K562 (cell line): ENCODE measurements around the gene LENG9. TPM values are rescaled to one million over a fixed set of nuclear protein-coding genes. Genes with fewer than 3 reads are reported as not detected.

ENCODE experiments used
- ATAC-seq: fragments of 200-7000 bp; cut with Tn5 transposase; 3 replicates; pipeline ENCODE4 v1.9.1; 2020; ENCODE audit warnings: moderate library complexity
- BruUV-seq: library from RNA; stranded (reverse); fragments of 400-500 nt; replicated peaks from 2 replicates; lab custom pipeline; 2021; lab: Mats Ljungman, UMichigan
- CTCF ChIA-PET: fragments of 300-600 bp; formaldehyde crosslinking; extraction: SDS; loops from one replicate; lab custom pipeline; 2021; ENCODE audit warnings: low intra/inter-chr PET ratio; lab: Yijun Ruan, JAX
- POLR2A ChIA-PET: fragments of 300-600, 350-650 bp; sonication (Branson Sonifier 250); formaldehyde crosslinking; extraction: SDS; loops from one replicate; lab custom pipeline; 2021; ENCODE audit warnings: antibody characterized with exemption, inconsistent platforms; lab: Yijun Ruan, JAX
- DNase-seq, 4 experiments: peaks; one replicate each; pipeline versions ENCODE4 v3.0.0 to v3.0.0-alpha.2; 2011 to 2018; ENCODE audit warnings: low spot score in 3 of 4, mixed read lengths in 3 of 4; ENCODE audit errors: extremely low read depth in 1 of 4
- FAIRE-seq: peaks from 2 replicates; lab custom pipeline; 2011; peaks lifted over from hg19 to GRCh38; lab: Jason Lieb, UNC
- H2AFZ ChIP-seq: 2 replicates; pipeline ENCODE4 v1.6.0; 2011; ENCODE audit warnings: low read depth, low read length, control low read depth, inconsistent platforms
- H3K27ac ChIP-seq: fragments of 200-600 bp; 3 replicates; pipeline ENCODE4 v1.8.0; 2011; ENCODE audit warnings: low read depth, mild to moderate bottlenecking, control low read depth, inconsistent platforms, low read length, moderate library complexity, mixed read lengths; ENCODE audit errors: extremely low read depth
- H3K27me3 ChIP-seq, 2 experiments: fragments of 300-600 bp in 1 of 2; 2 replicates in 1 of 2; 3 replicates in 1 of 2; pipeline versions ENCODE4 v1.6.0 to v1.8.0; 2011; ENCODE audit warnings: inconsistent platforms in 2 of 2, low read length in 2 of 2, mild to moderate bottlenecking in 1 of 2, mixed read lengths in 1 of 2, moderate library complexity in 1 of 2; ENCODE audit not compliant: control insufficient read depth in 2 of 2, insufficient read depth in 2 of 2
- H3K36me3 ChIP-seq: fragments of 300-600 bp; 3 replicates; pipeline ENCODE4 v1.8.0; 2011; ENCODE audit warnings: mild to moderate bottlenecking, low read length, inconsistent platforms; ENCODE audit not compliant: control insufficient read depth, insufficient read depth
- H3K4me1 ChIP-seq, 2 experiments: fragments of 200-600 bp in 1 of 2; replicated peaks in 1 of 2; 2 replicates in 1 of 2; 3 replicates in 1 of 2; pipeline versions ENCODE4 v1.5.1 to v1.8.0; 2011; ENCODE audit warnings: inconsistent platforms in 2 of 2, low read length in 2 of 2, mild to moderate bottlenecking in 1 of 2, mixed read lengths in 1 of 2, moderate library complexity in 1 of 2; ENCODE audit not compliant: control insufficient read depth in 2 of 2, insufficient read depth in 2 of 2
- H3K4me2 ChIP-seq: 2 replicates; pipeline ENCODE4 v1.6.1; 2011; ENCODE audit warnings: low read length, control low read depth, inconsistent platforms, mixed read lengths; ENCODE audit not compliant: insufficient read depth
- H3K4me3 ChIP-seq: fragments of 200-600 bp; sonication (generic), shearing (Covaris generic); 2 replicates; pipeline ENCODE4 v1.5.1; 2016; ENCODE audit warnings: control low read depth, inconsistent platforms
- H3K79me2 ChIP-seq: fragments of 200-600 bp; 3 replicates; pipeline ENCODE4 v1.8.0; 2011; ENCODE audit warnings: low read length, inconsistent platforms; ENCODE audit not compliant: control insufficient read depth, insufficient read depth
- H3K9ac ChIP-seq, 2 experiments: 2 replicates each; pipeline versions ENCODE4 v1.6.0 to v1.6.1; 2011; ENCODE audit warnings: low read depth in 2 of 2, low read length in 2 of 2, control low read depth in 1 of 2, inconsistent platforms in 1 of 2, mild to moderate bottlenecking in 1 of 2, mixed read lengths in 1 of 2; ENCODE audit not compliant: insufficient read depth in 1 of 2
- H3K9me1 ChIP-seq: one replicate; pipeline ENCODE4 v1.6.0; 2011; ENCODE audit warnings: inconsistent platforms, mild to moderate bottlenecking, low read length, moderate library complexity; ENCODE audit not compliant: control insufficient read depth, insufficient read depth
- H3K9me3 ChIP-seq: replicated peaks from 2 replicates; pipeline ENCODE4 v1.5.1; 2011; ENCODE audit warnings: low read depth, low read length, inconsistent platforms; ENCODE audit not compliant: control insufficient read depth, insufficient read depth
- H4K20me1 ChIP-seq: replicated peaks from 2 replicates; pipeline ENCODE4 v1.6.1; 2011; ENCODE audit warnings: low read length, inconsistent platforms, mixed read lengths; ENCODE audit not compliant: control insufficient read depth, insufficient read depth
- DPF2 ChIP-seq: fragments of 450-650 bp; IDR thresholded peaks from 2 replicates; pipeline ENCODE4 v1.6.1; 2016
- ETS2 ChIP-seq: IDR thresholded peaks from 2 replicates; pipeline ENCODE4 v1.6.1; 2016; ENCODE audit warnings: borderline replicate concordance, missing genetic modification characterization, mild to moderate bottlenecking, moderate library complexity, missing compliant biosample characterization; ENCODE audit not compliant: poor library complexity, severe bottlenecking
- ETV5 ChIP-seq: sonication (generic); formaldehyde crosslinking; IDR thresholded peaks from 2 replicates; pipeline ENCODE4 v1.4.0; 2020; ENCODE audit warnings: low read depth, mild to moderate bottlenecking, missing genetic modification reagents
- FOXK2 ChIP-seq, 2 experiments: fragments of 450-650 bp; IDR thresholded peaks in 1 of 2; conservative IDR thresholded peaks in 1 of 2; 2 replicates each; pipeline ENCODE4 v1.6.1; 2016; ENCODE audit warnings: low read depth in 2 of 2, mild to moderate bottlenecking in 1 of 2
- FOXO4 ChIP-seq: fragments of 450-650 bp; formaldehyde crosslinking; IDR thresholded peaks from 2 replicates; pipeline ENCODE4 v1.4.0; 2020; ENCODE audit warnings: mild to moderate bottlenecking, moderate library complexity
- HDAC2 ChIP-seq: fragments of 450-650 bp; IDR thresholded peaks from 2 replicates; pipeline ENCODE4 v1.6.1; 2016; ENCODE audit warnings: mild to moderate bottlenecking
- MTF1 ChIP-seq: fragments of 250-450 bp; sonication (Bioruptor Pico); IDR thresholded peaks from 2 replicates; pipeline ENCODE4 v1.9.0; 2021; ENCODE audit warnings: moderate library complexity, mild to moderate bottlenecking, inconsistent platforms, borderline replicate concordance
- NR4A1 ChIP-seq, 2 experiments: fragments of 250-450 bp in 1 of 2; fragments of 450-650 bp in 1 of 2; sonication (Bioruptor Pico) in 1 of 2; IDR thresholded peaks; 2 replicates each; pipeline versions ENCODE4 v1.4.0 to v1.6.1; 2016 to 2020; ENCODE audit warnings: mild to moderate bottlenecking in 2 of 2, missing compliant biosample characterization in 1 of 2, missing genetic modification characterization in 1 of 2, moderate library complexity in 1 of 2
- NRF1 ChIP-seq, 2 experiments: fragments of 450-650 bp; IDR thresholded peaks in 1 of 2; conservative IDR thresholded peaks in 1 of 2; 2 replicates each; pipeline ENCODE4 v1.6.1; 2014; ENCODE audit warnings: mild to moderate bottlenecking in 2 of 2
- RBFOX2 ChIP-seq: fragments of 200-400 bp; formaldehyde crosslinking; IDR thresholded peaks from 2 replicates; pipeline ENCODE4 v1.6.1; 2017; ENCODE audit warnings: low read depth, mild to moderate bottlenecking, low read length, moderate library complexity
- TEAD4 ChIP-seq, 2 experiments: sonication (generic) in 1 of 2; formaldehyde crosslinking in 1 of 2; IDR thresholded peaks; 2 replicates each; pipeline versions ENCODE4 v1.6.1 to v1.8.0; 2012 to 2022; ENCODE audit warnings: borderline replicate concordance in 1 of 2, inconsistent platforms in 1 of 2, low read length in 1 of 2, mild to moderate bottlenecking in 1 of 2, missing genetic modification reagents in 1 of 2
- U2AF1 ChIP-seq: fragments of 200-400 bp; formaldehyde crosslinking; optimal IDR thresholded peaks from 2 replicates; pipeline ENCODE3; 2017; ENCODE audit warnings: mild to moderate bottlenecking, low read depth, low read length, moderate library complexity
- ZNF24 ChIP-seq: fragments of 450-650 bp; IDR thresholded peaks from 2 replicates; pipeline ENCODE4 v1.6.1; 2016
- ZNF445 ChIP-seq: fragments of 250-450 bp; sonication (Bioruptor Pico); IDR thresholded peaks from 2 replicates; pipeline ENCODE4 v1.4.0; 2020; ENCODE audit warnings: low read depth, mild to moderate bottlenecking, moderate library complexity
- WGBS: fragments of 100-300 bp; shearing (Covaris generic); methylation state at CpG from one replicate; pipeline ENCODE4 v1.1.6; 2016; ENCODE audit warnings: low coverage, mixed read lengths; ENCODE audit not compliant: insufficient coverage; ENCODE audit errors: missing lambda C conversion rate; 5-methylcytosine and 5-hydroxymethylcytosine counted together
- in situ Hi-C: fragments of 300-500 bp; cut with MboI; formaldehyde crosslinking; loops from 4 replicates; pipeline ENCODE4 v1.15.0; 2018; ENCODE audit warnings: inconsistent platforms, mixed read lengths
- intact Hi-C: fragments of 100-400 bp; cut with micrococcal nuclease; formaldehyde crosslinking; loops from 2 replicates; pipeline ENCODE4 v1.14.2; 2022
- polyA plus RNA-seq, 8 experiments: library from polyadenylated mRNA; depleted of rRNA in 4 of 8; stranded (reverse) in 5 of 8; unstranded in 3 of 8; fragments of >200 nt; fragmentation: Nextera tagmentation in 2 of 8; fragmentation: Illumina TruSeq in 1 of 8; extraction: Ambion mirVana in 2 of 8; extraction: Trizol in 1 of 8; gene quantifications; 2 replicates each; pipeline versions ENCODE4 v1.2.1 to v1.2.3, GENCODE V29; 2011 to 2014; ENCODE audit warnings: inconsistent platforms in 1 of 8, missing spikeins in 1 of 8
- total RNA-seq, 7 experiments: library from RNA; depleted of rRNA in 6 of 7; stranded (reverse); fragments of >200 nt in 6 of 7; fragmentation: Illumina TruSeq in 2 of 7; extraction: Trizol in 2 of 7; gene quantifications; 2 replicates each; pipeline versions ENCODE4 v1.2.1 to v1.2.3, GENCODE V29; 2011 to 2021; ENCODE audit warnings: low replicate concordance in 1 of 7

Gene LENG9
- total and polyA plus RNA-seq, 9 of the 15 experiments (the other 6 are each of a cell fraction or from before 2014, with no cell fraction given), result 0.06 to 0.64 (median 0.33) TPM; not detected in 1

- Histone ChIP-seq H3K4me3 (no peak overlapping the region), H3K36me3 (no peaks in the 10 kb centered on the region), H3K4me2 (no peak overlapping the region), H3K27ac (no peak overlapping the region), H4K20me1 (peaks cover 9% of the 10 kb centered on the region; the same call in 1 of the 2 replicates), H3K9me1 (no peaks in the 10 kb centered on the region), H3K27me3 (peaks cover 37 to 83% of the 10 kb centered on the region in 2 experiments), H2AFZ (no peak overlapping the region), H3K9ac (0 out of 4 replicates have a peak overlapping the region, but pooled peaks of 1 of the 2 experiments have one; percentile 26), H3K4me1 (peaks cover 0 to 24% of the 10 kb centered on the region in 2 experiments; a peak in 2 of 5 replicates), H3K9me3 (no peaks in the 10 kb centered on the region), H3K79me2 (no peaks in the 10 kb centered on the region)
- ChIA-PET CTCF (no interaction called here), POLR2A (interaction anchor here (1.2 kb wide), 1 partner anchor 13 kb away, joined by 3 read pairs; no protein-coding TSS in a partner anchor)
- DNase-seq, result peak in 2 of 4 experiments; percentile 3 to 4
- no peak for FAIRE-seq
- 6% methylated on average over 14 of the region's 14 CpGs for WGBS
- TF ChIP-seq U2AF1 (no peak), ZNF24 (peak; percentile 64; the same call in 1 of the 2 replicates), NRF1 (conservative IDR thresholded peaks at IDR 0.05 in 1 of 2, IDR thresholded peaks at IDR 0.05 in 1 of 2) (peak; percentile 19 to 20; a peak in 1 of 4 replicates), ZNF445 (no peak)
- no TSS peak for BruUV-seq
- in situ Hi-C loops, result no loop called here
- ATAC-seq, result no peak
- intact Hi-C loops, result no loop called here
Measured at GRCh38 chr19:54424201-54424600, 39.4 kb downstream of the LENG9 start.

GRCh38 chr19:54422136-54422535 lies 41.4 kb downstream of the LENG9 start:
- Histone ChIP-seq H4K20me1 (peaks cover 9% of the 10 kb centered on the region; the same call in 1 of the 2 replicates), H3K9me3 (no peaks in the 10 kb centered on the region), H3K4me3 (no peak overlapping the region), H3K79me2 (no peaks in the 10 kb centered on the region), H3K36me3 (no peaks in the 10 kb centered on the region), H3K27me3 (peaks cover 37 to 73% of the 10 kb centered on the region in 2 experiments), H3K4me1 (peaks cover 0 to 32% of the 10 kb centered on the region in 2 experiments; a peak in 3 of 5 replicates), H3K4me2 (no peak overlapping the region), H3K27ac (no peak overlapping the region), H2AFZ (no peak overlapping the region), H3K9me1 (no peaks in the 10 kb centered on the region), H3K9ac (no peak overlapping the region)
- WGBS, result 9% methylated on average over 18 of the region's 20 CpGs
- no peak for TF ChIP-seq FOXO4
- TF ChIP-seq NR4A1 (CRISPR knock-in tag; IDR thresholded peaks at IDR 0.05), result no peak
- no peak for TF ChIP-seq NR4A1 (tag; IDR thresholded peaks at IDR 0.05)
- no peak for TF ChIP-seq FOXK2 (conservative IDR thresholded peaks at IDR 0.05 in 1 of 2, IDR thresholded peaks at IDR 0.05 in 1 of 2; ENCODE audit: low read depth in 2 of 2)
- TF ChIP-seq ETS2 (tag), result no peak
- TF ChIP-seq MTF1 (CRISPR knock-in tag), result no peak
- no peak for TF ChIP-seq DPF2
- TF ChIP-seq HDAC2, result no peak
- no peak for TF ChIP-seq ETV5 (CRISPR knock-in tag)
- TF ChIP-seq TEAD4 (IDR thresholded peaks at IDR 0.05; ENCODE audit: low read length), result no peak
- no peak for TF ChIP-seq TEAD4 (CRISPR knock-in tag; IDR thresholded peaks at IDR 0.05; ENCODE audit: borderline replicate concordance)
- no peak for TF ChIP-seq RBFOX2
- in situ Hi-C loops (no loop called here), intact Hi-C loops (no loop called here)
- ChIA-PET CTCF (no interaction called here), POLR2A (interaction anchor here (0.5 to 1.6 kb wide), 3 partner anchors 11 to 565 kb away, joined by 3 to 4 read pairs (median 3); no protein-coding TSS in a partner anchor)
- DNase-seq, result peak in 2 of 4 experiments; percentile 7 to 8
- no peak for FAIRE-seq
- no TSS peak for BruUV-seq
- no peak; the same call in 2 of the 3 replicates for ATAC-seq
